ENCODE data around the gene ARL15. TPM values are rescaled to one million over a fixed set of nuclear protein-coding genes. Genes with fewer than 3 reads are reported as not detected.

ARL15 gene
- polyA plus RNA-seq, 1 donor = 24.6 TPM

GRCh38 chr5:54243483-54244080 lies 66.8 kb downstream of the ARL15 start:
- DNase-seq = peak; percentile 50

GRCh38 chr5:54242297-54242696 lies 68.1 kb downstream of the ARL15 start:
- DNase-seq = no peak

GRCh38 chr5:54234304-54234933 lies 76.0 kb downstream of the ARL15 start:
- no peak for DNase-seq

- no peak for DNase-seq
Observed at GRCh38 chr5:54230936-54231685, 79.3 kb downstream of the ARL15 start.

- DNase-seq = peak; percentile 74
Observed at GRCh38 chr5:54229041-54229780, 81.2 kb downstream of the ARL15 start.

GRCh38 chr5:54227759-54228158 lies 82.6 kb downstream of the ARL15 start:
- DNase-seq = no peak

- DNase-seq = no peak
Observed at GRCh38 chr5:54227109-54227508, 83.3 kb downstream of the ARL15 start.

- DNase-seq = no peak
Observed at GRCh38 chr5:54226215-54226614, 84.2 kb downstream of the ARL15 start.

- no peak for DNase-seq
Observed at GRCh38 chr5:54224103-54224826, 86.1 kb downstream of the ARL15 start.

GRCh38 chr5:54222336-54222735 lies 88.0 kb downstream of the ARL15 start:
- no peak for DNase-seq

- DNase-seq = peak; percentile 63
Observed at GRCh38 chr5:54221135-54221534, 89.2 kb downstream of the ARL15 start.

GRCh38 chr5:54220230-54221040 lies 89.9 kb downstream of the ARL15 start:
- no peak for DNase-seq

- DNase-seq = peak; percentile 87
Observed at GRCh38 chr5:54217826-54218503, 92.4 kb downstream of the ARL15 start.

- DNase-seq = no peak
Observed at GRCh38 chr5:54215233-54215736, 95.1 kb downstream of the ARL15 start.

GRCh38 chr5:54214722-54215121 lies 95.7 kb downstream of the ARL15 start:
- DNase-seq = no peak

GRCh38 chr5:54212331-54212730 lies 98.0 kb downstream of the ARL15 start:
- DNase-seq = no peak

GRCh38 chr5:54211912-54212311 lies 98.5 kb downstream of the ARL15 start:
- no peak for DNase-seq

- no peak for DNase-seq
Observed at GRCh38 chr5:54207566-54207965, 102.8 kb downstream of the ARL15 start.

GRCh38 chr5:54206580-54207229 lies 103.7 kb downstream of the ARL15 start:
- no peak for DNase-seq

GRCh38 chr5:54205918-54206317 lies 104.5 kb downstream of the ARL15 start:
- no peak for DNase-seq
